Lung (tissue), 12 donors: Measurements from ENCODE around the gene RBFOX1. TPM values are rescaled to one million over a fixed set of nuclear protein-coding genes. Genes with fewer than 3 reads are reported as not detected.

Experiments
- ATAC-seq: fragments of 200-7000 bp; cut with Tn5 transposase; one replicate; pipeline ENCODE4 v1.9.1; 2020; ENCODE audit warnings: moderate number of reproducible peaks; ENCODE audit not compliant: insufficient read depth, low FRiP score
- DNase-seq, 3 donors: peaks; one replicate each; pipeline ENCODE4 v3.0.0-alpha.2; 2013 to 2017
- H3K27ac ChIP-seq, 2 donors: one replicate each; pipeline ENCODE4 v1.5.1; 2013; ENCODE audit warnings: mild to moderate bottlenecking in 2 of 2, moderate library complexity in 2 of 2, control low read depth in 1 of 2, inconsistent platforms in 1 of 2, low read depth in 1 of 2, low read length in 1 of 2
- H3K27me3 ChIP-seq, 3 donors: one replicate each; pipeline ENCODE4 v1.5.1; 2013; ENCODE audit warnings: low read length in 2 of 3; ENCODE audit not compliant: control insufficient read depth in 3 of 3, insufficient read depth in 3 of 3
- H3K36me3 ChIP-seq, 4 donors: one replicate each; pipeline ENCODE4 v1.5.1; 2013; ENCODE audit warnings: low read length in 4 of 4, mild to moderate bottlenecking in 1 of 4, moderate library complexity in 1 of 4; ENCODE audit not compliant: control insufficient read depth in 4 of 4, insufficient read depth in 4 of 4
- H3K4me1 ChIP-seq, 5 donors: one replicate each; pipeline ENCODE4 v1.5.1; 2013; ENCODE audit warnings: low read length in 5 of 5, mild to moderate bottlenecking in 2 of 5, moderate library complexity in 1 of 5; ENCODE audit not compliant: control insufficient read depth in 5 of 5, insufficient read depth in 5 of 5
- H3K4me3 ChIP-seq: one replicate; pipeline ENCODE4 v1.5.1; 2013; ENCODE audit warnings: mild to moderate bottlenecking, control low read depth, moderate library complexity
- H3K9ac ChIP-seq, 2 donors: one replicate each; pipeline ENCODE4 v1.5.1; 2013; ENCODE audit warnings: low read length in 2 of 2, control low read depth in 1 of 2; ENCODE audit not compliant: insufficient read depth in 1 of 2
- H3K9me3 ChIP-seq, 4 donors: one replicate each; pipeline ENCODE4 v1.5.1; 2013; ENCODE audit warnings: low read length in 3 of 4, mild to moderate bottlenecking in 1 of 4, moderate library complexity in 1 of 4; ENCODE audit not compliant: control insufficient read depth in 4 of 4, insufficient read depth in 3 of 4
- WGBS, 2 donors: extraction: QIAGEN DNeasy Blood & Tissue Kit; methylation state at CpG; one replicate each; pipeline ENCODE4 v1.1.7; 2013; 5-methylcytosine and 5-hydroxymethylcytosine counted together
- polyA plus RNA-seq, 2 donors: library from polyadenylated mRNA; stranded (reverse); fragments of 200-250 nt; gene quantifications; one replicate each; pipeline ENCODE4 v1.2.1, GENCODE V29; 2013
- total RNA-seq, 2 donors: library from RNA; depleted of rRNA in 1 of 2; stranded (reverse); fragments of >200 nt in 1 of 2; gene quantifications; one replicate each; pipeline ENCODE4 v1.2.1, GENCODE V29; 2014 to 2021
- TF ChIP-seq, protein P1 (sequence below): IDR thresholded peaks from 2 replicates; pipeline ENCODE4 v1.5.1; 2012; ENCODE audit warnings: mild to moderate bottlenecking; ENCODE audit errors: control extremely low read depth, extremely low read depth
- donor health status: control.
- donor health status: control.
- donor health status: Bipolar disorder and iron deficiency.
- donor health status: healthy.
- donor health status: DM: yes; HTN: yes; CAD: no.

Gene RBFOX1
- total and polyA plus RNA-seq, 4 donors, result 0.55 to 3.0 TPM; not detected in 2

- 89 to 91% methylated on average over 6 of the region's 6 CpGs for WGBS, 2 donors
- no peaks in the 10 kb centered on the region for H3K9me3 ChIP-seq
- TF ChIP-seq, protein P1, sequence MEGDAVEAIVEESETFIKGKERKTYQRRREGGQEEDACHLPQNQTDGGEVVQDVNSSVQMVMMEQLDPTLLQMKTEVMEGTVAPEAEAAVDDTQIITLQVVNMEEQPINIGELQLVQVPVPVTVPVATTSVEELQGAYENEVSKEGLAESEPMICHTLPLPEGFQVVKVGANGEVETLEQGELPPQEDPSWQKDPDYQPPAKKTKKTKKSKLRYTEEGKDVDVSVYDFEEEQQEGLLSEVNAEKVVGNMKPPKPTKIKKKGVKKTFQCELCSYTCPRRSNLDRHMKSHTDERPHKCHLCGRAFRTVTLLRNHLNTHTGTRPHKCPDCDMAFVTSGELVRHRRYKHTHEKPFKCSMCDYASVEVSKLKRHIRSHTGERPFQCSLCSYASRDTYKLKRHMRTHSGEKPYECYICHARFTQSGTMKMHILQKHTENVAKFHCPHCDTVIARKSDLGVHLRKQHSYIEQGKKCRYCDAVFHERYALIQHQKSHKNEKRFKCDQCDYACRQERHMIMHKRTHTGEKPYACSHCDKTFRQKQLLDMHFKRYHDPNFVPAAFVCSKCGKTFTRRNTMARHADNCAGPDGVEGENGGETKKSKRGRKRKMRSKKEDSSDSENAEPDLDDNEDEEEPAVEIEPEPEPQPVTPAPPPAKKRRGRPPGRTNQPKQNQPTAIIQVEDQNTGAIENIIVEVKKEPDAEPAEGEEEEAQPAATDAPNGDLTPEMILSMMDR, result no peak
Observed at GRCh38 chr16:7381671-7382070, 49.0 kb downstream of the RBFOX1 start.

DNA sequence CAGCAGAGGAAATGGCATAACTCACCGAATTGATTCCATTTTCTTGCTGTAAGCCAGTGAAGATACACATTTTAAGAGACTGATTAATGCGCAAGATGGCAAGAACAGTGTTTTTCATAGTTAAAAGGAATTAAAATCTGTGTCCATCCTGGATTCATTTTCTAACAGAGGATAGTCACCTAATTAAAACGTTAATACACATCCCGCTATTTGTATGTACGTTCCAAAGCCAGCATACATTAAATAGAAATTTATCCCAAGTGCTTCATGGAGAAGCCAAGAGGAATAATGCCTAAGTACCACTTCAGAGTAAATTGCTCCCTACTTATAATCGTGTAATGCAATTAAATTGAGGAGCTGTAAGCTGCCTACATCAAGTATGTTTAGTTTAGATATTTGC lies 49.9 kb downstream of the RBFOX1 start:
- Histone ChIP-seq H3K4me3 (no peak overlapping the region), H3K4me1 (peaks cover 0 to 11% (median 0%) of the 10 kb centered on the region in 5 donors), H3K27me3 (peaks cover 0 to 5% (median 0%) of the 10 kb centered on the region in 3 donors), H3K9ac (no peak overlapping the region), H3K9me3 (no peaks in the 10 kb centered on the region), H3K36me3 (no peaks in the 10 kb centered on the region), H3K27ac (no peak overlapping the region)
- 72 to 87% methylated on average over 6 of the region's 6 CpGs for WGBS, 2 donors
- DNase-seq, result no peak
- TF ChIP-seq, protein P1, result no peak
- no peak for ATAC-seq

More at GRCh38 chr16:7381671-7382070, 49.0 kb downstream of the RBFOX1 start:
- no peak for ATAC-seq
- Histone ChIP-seq H3K9ac (no peak overlapping the region), H3K27me3 (peaks cover 0 to 5% (median 0%) of the 10 kb centered on the region in 3 donors), H3K4me3 (no peak overlapping the region), H3K27ac (no peak overlapping the region), H3K4me1 (peaks cover 0 to 12% (median 0%) of the 10 kb centered on the region in 5 donors), H3K36me3 (no peaks in the 10 kb centered on the region)
- no peak for DNase-seq

DNA sequence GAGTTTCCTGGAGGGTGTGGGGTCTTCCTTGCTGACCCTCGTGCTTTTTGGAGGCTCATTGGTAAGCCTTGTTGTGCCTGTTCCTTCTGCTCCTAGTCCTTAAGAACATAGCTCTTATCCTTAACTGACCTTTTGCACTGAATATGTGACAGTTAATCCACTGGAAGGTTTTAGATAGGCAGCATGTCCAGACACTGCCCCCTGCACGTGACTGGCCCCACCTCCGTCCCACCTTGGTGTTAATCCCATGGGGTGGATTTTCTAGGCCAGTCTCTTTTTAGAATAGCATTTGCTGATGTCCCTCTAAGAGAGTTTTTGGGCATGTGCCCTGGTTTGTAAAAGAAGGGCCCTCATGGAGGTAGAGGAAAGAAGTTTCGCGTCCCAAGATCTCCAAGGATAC lies 58.3 kb downstream of the RBFOX1 start:
- Histone ChIP-seq H3K36me3 (no peaks in the 10 kb centered on the region), H3K4me1 (peaks cover 0 to 2% (median 0%) of the 10 kb centered on the region in 5 donors), H3K27ac (no peak overlapping the region), H3K27me3 (no peaks in the 10 kb centered on the region), H3K9ac (no peak overlapping the region), H3K9me3 (no peaks in the 10 kb centered on the region), H3K4me3 (no peak overlapping the region)
- WGBS, 2 donors, result 74 to 81% methylated on average over 5 of the region's 5 CpGs
- DNase-seq, result no peak
- no peak for ATAC-seq
- TF ChIP-seq, protein P1, result no peak

- ATAC-seq, result no peak
- H3K27me3 ChIP-seq, result no peaks in the 10 kb centered on the region
- DNase-seq, result no peak
- H3K9ac ChIP-seq, result no peak overlapping the region
- TF ChIP-seq, protein P1, result no peak
- H3K4me1 ChIP-seq, result peaks cover 0 to 2% (median 0%) of the 10 kb centered on the region in 5 donors
- H3K36me3 ChIP-seq, result no peaks in the 10 kb centered on the region
- no peaks in the 10 kb centered on the region for H3K9me3 ChIP-seq
- H3K4me3 ChIP-seq, result no peak overlapping the region
- H3K27ac ChIP-seq, result no peak overlapping the region
- 69 to 80% methylated on average over 5 of the region's 5 CpGs for WGBS, 2 donors
Observed at GRCh38 chr16:7391694-7392093, 59.0 kb downstream of the RBFOX1 start.
